Activated CD4-positive, alpha-beta memory T cell treated with anti-CD3 and anti-CD28 coated beads for 36 hours (primary cell): ENCODE results near the gene IFITM1. TPM values are rescaled to one million over a fixed set of nuclear protein-coding genes. Genes with fewer than 3 reads are reported as not detected.
"Not testable (repeated sequence)": the region's sequence is repeated elsewhere in the genome, so short reads cannot be mapped to it uniquely, and the experiment has no call there.

Experiments used
- CTCF ChIA-PET: fragments of 350-600 bp; sonication (Branson Sonifier 250); formaldehyde crosslinking; loops from one replicate; lab custom pipeline; 2021; ENCODE audit warnings: antibody characterized with exemption, inconsistent platforms; lab: Charles Lee
- POLR2A ChIA-PET: fragments of 350-600 bp; sonication (Branson Sonifier 250); formaldehyde crosslinking; loops from one replicate; lab custom pipeline; 2021; ENCODE audit warnings: antibody characterized with exemption; lab: Charles Lee
- DNase-seq: peaks from one replicate; pipeline ENCODE4 v3.0.0-alpha.2; 2020
- H3K27ac Mint-ChIP-seq: one replicate; pipeline ENCODE4 v1.8.0; 2021; ENCODE audit warnings: mixed read lengths
- H3K27me3 Mint-ChIP-seq: one replicate; pipeline ENCODE4 v1.8.0; 2021; ENCODE audit warnings: mixed read lengths
- H3K36me3 Mint-ChIP-seq: one replicate; pipeline ENCODE4 v1.8.0; 2021; ENCODE audit warnings: mixed read lengths
- H3K4me1 Mint-ChIP-seq: one replicate; pipeline ENCODE4 v1.8.0; 2021; ENCODE audit warnings: low read depth, mixed read lengths
- H3K4me3 Mint-ChIP-seq: one replicate; pipeline ENCODE4 v1.8.0; 2021; ENCODE audit warnings: mild to moderate bottlenecking, mixed read lengths
- H3K9me3 Mint-ChIP-seq: one replicate; pipeline ENCODE4 v1.8.0; 2021; ENCODE audit warnings: mixed read lengths
- intact Hi-C: fragments of 100-400 bp; cut with micrococcal nuclease; formaldehyde crosslinking; loops from one replicate; pipeline ENCODE4 v1.15.1; 2023
- total RNA-seq, 2 experiments: library from RNA; stranded (reverse); gene quantifications; one replicate each; pipeline ENCODE4 v1.2.3, GENCODE V29; 2021

IFITM1 gene
- total RNA-seq, 2 experiments from 2014 or later = 195 to 200 TPM

- peak; percentile 27 for DNase-seq
- ChIA-PET CTCF (no interaction called here), POLR2A (no interaction called here)
- Mint-ChIP-seq H3K27ac (peak overlapping the region; percentile 28), H3K27me3 (no peaks in the 10 kb centered on the region), H3K9me3 (peaks cover 5% of the 10 kb centered on the region), H3K36me3 (no peaks in the 10 kb centered on the region), H3K4me1 (peaks cover 49% of the 10 kb centered on the region), H3K4me3 (peak overlapping the region; percentile 29)
- intact Hi-C loops = no loop called here
These were observed 17.7 kb downstream of the IFITM1 start for GRCh38 chr11:331358-332060.

GRCh38 chr11:332651-333480, 19.0 kb downstream of the IFITM1 start:
- Mint-ChIP-seq H3K27ac (no peak overlapping the region), H3K4me3 (no peak overlapping the region), H3K27me3 (no peaks in the 10 kb centered on the region), H3K4me1 (peaks cover 41% of the 10 kb centered on the region), H3K9me3 (peaks cover 5% of the 10 kb centered on the region), H3K36me3 (no peaks in the 10 kb centered on the region)
- no peak for DNase-seq
- intact Hi-C loops = no loop called here
- POLR2A ChIA-PET = no interaction called here
- CTCF ChIA-PET = no interaction called here

- peaks cover 36% of the 10 kb centered on the region for H3K4me1 Mint-ChIP-seq
- CTCF ChIA-PET, H3K4me3 Mint-ChIP-seq, POLR2A ChIA-PET, H3K27me3 Mint-ChIP-seq, H3K9me3 Mint-ChIP-seq, intact Hi-C loops, H3K36me3 Mint-ChIP-seq, H3K27ac Mint-ChIP-seq, DNase-seq: not testable (repeated sequence)
These were observed 19.9 kb downstream of the IFITM1 start for GRCh38 chr11:333616-334263.

GRCh38 chr11:334264-334994, 20.6 kb downstream of the IFITM1 start:
- ChIA-PET CTCF (no interaction called here), POLR2A (no interaction called here)

GRCh38 chr11:335779-336658, 22.2 kb downstream of the IFITM1 start:
- intact Hi-C loops = no loop called here
- peaks cover 18% of the 10 kb centered on the region for H3K4me1 Mint-ChIP-seq
- no peaks in the 10 kb centered on the region for H3K36me3 Mint-ChIP-seq
- H3K4me3 Mint-ChIP-seq = no peak overlapping the region
- CTCF ChIA-PET = no interaction called here
- no peak overlapping the region for H3K27ac Mint-ChIP-seq
- no peaks in the 10 kb centered on the region for H3K9me3 Mint-ChIP-seq
- DNase-seq = no peak
- no peaks in the 10 kb centered on the region for H3K27me3 Mint-ChIP-seq
- POLR2A ChIA-PET = no interaction called here

More at GRCh38 chr11:334264-334994, 20.6 kb downstream of the IFITM1 start:
- Mint-ChIP-seq H3K36me3 (no peaks in the 10 kb centered on the region), H3K4me1 (peaks cover 34% of the 10 kb centered on the region), H3K27ac (no peak overlapping the region), H3K27me3 (no peaks in the 10 kb centered on the region), H3K4me3 (no peak overlapping the region), H3K9me3 (peaks cover under 1% of the 10 kb centered on the region)
- no peak for DNase-seq
- intact Hi-C loops = no loop called here

GRCh38 chr11:336659-337198, 22.9 kb downstream of the IFITM1 start:
- POLR2A ChIA-PET = no interaction called here
- Mint-ChIP-seq H3K27me3 (no peaks in the 10 kb centered on the region), H3K36me3 (no peaks in the 10 kb centered on the region), H3K4me1 (peaks cover 14% of the 10 kb centered on the region), H3K9me3 (no peaks in the 10 kb centered on the region), H3K4me3 (no peak overlapping the region), H3K27ac (no peak overlapping the region)
- CTCF ChIA-PET = no interaction called here
- intact Hi-C loops = no loop called here
- no peak for DNase-seq

GRCh38 chr11:337711-338110, 23.9 kb downstream of the IFITM1 start:
- Mint-ChIP-seq H3K4me3 (no peak overlapping the region), H3K9me3 (no peaks in the 10 kb centered on the region), H3K4me1 (peaks cover 16% of the 10 kb centered on the region), H3K36me3 (no peaks in the 10 kb centered on the region), H3K27ac (no peak overlapping the region), H3K27me3 (no peaks in the 10 kb centered on the region)
- CTCF ChIA-PET = no interaction called here
- DNase-seq = no peak
- POLR2A ChIA-PET = no interaction called here
- intact Hi-C loops = no loop called here

GRCh38 chr11:339963-340362, 26.1 kb downstream of the IFITM1 start:
- intact Hi-C loops = no loop called here
- H3K4me1 Mint-ChIP-seq = peaks cover 12% of the 10 kb centered on the region
- no peak for DNase-seq
- no peaks in the 10 kb centered on the region for H3K27me3 Mint-ChIP-seq
- ChIA-PET CTCF (interaction anchor here (0.6 to 2.1 kb wide), 4 partner anchors 10 to 57 kb away, joined by 4 to 6 read pairs (median 4); no protein-coding TSS in a partner anchor), POLR2A (no interaction called here)
- H3K36me3 Mint-ChIP-seq = no peaks in the 10 kb centered on the region
- no peak overlapping the region for H3K27ac Mint-ChIP-seq
- H3K4me3 Mint-ChIP-seq = no peak overlapping the region
- no peaks in the 10 kb centered on the region for H3K9me3 Mint-ChIP-seq

GRCh38 chr11:340539-341512, 27.0 kb downstream of the IFITM1 start:
- no peaks in the 10 kb centered on the region for H3K36me3 Mint-ChIP-seq
- no peak for DNase-seq
- peaks cover 12% of the 10 kb centered on the region for H3K4me1 Mint-ChIP-seq
- POLR2A ChIA-PET = no interaction called here
- no peak overlapping the region for H3K27ac Mint-ChIP-seq
- no peak overlapping the region for H3K4me3 Mint-ChIP-seq
- no peaks in the 10 kb centered on the region for H3K9me3 Mint-ChIP-seq
- intact Hi-C loops = no loop called here
- H3K27me3 Mint-ChIP-seq = no peaks in the 10 kb centered on the region
- CTCF ChIA-PET = interaction anchor here (1.0 to 2.1 kb wide), 3 partner anchors 11 to 56 kb away, joined by 4 to 6 read pairs (median 5); no protein-coding TSS in a partner anchor

GRCh38 chr11:342328-342727, 28.5 kb downstream of the IFITM1 start:
- no peak overlapping the region for H3K4me3 Mint-ChIP-seq
- POLR2A ChIA-PET = no interaction called here
- intact Hi-C loops = no loop called here
- no peaks in the 10 kb centered on the region for H3K27me3 Mint-ChIP-seq
- H3K4me1 Mint-ChIP-seq = peaks cover 8% of the 10 kb centered on the region
- H3K27ac Mint-ChIP-seq = peak overlapping the region; percentile 58
- CTCF ChIA-PET = interaction anchor here (1.0 kb wide), 1 partner anchor 91 kb away, joined by 4 read pairs; no protein-coding TSS in a partner anchor
- DNase-seq = no peak
- H3K36me3 Mint-ChIP-seq = no peaks in the 10 kb centered on the region
- H3K9me3 Mint-ChIP-seq = no peaks in the 10 kb centered on the region
